GM23338 (cell line): Measurements from ENCODE around the gene DUSP8. TPM values are rescaled to one million over a fixed set of nuclear protein-coding genes. Genes with fewer than 3 reads are reported as not detected.

Source experiments
- ATAC-seq: fragments of 200-7000 bp; cut with Tn5 transposase; 3 replicates; pipeline ENCODE4 v1.9.1; 2020
- DNase-seq: peaks from one replicate; pipeline ENCODE4 v3.0.0-alpha.2; 2015; ENCODE audit warnings: low spot score
- H2AFZ ChIP-seq: fragments of 200-600 bp; sonication (generic); 2 replicates; pipeline ENCODE4 v1.8.0; 2016; ENCODE audit warnings: antibody characterized with exemption, mild to moderate bottlenecking, moderate library complexity
- H3F3A ChIP-seq: fragments of 200-600 bp; sonication (generic); replicated peaks from 2 replicates; pipeline ENCODE4 v1.8.0; 2017; ENCODE audit warnings: antibody characterized with exemption, mixed run types, low read depth
- H3K27ac ChIP-seq: fragments of 200-600 bp; sonication (generic); 2 replicates; pipeline ENCODE4 v1.6.1; 2016; ENCODE audit warnings: low read depth
- H3K27me3 ChIP-seq: fragments of 200-600 bp; sonication (generic); 2 replicates; pipeline ENCODE4 v1.8.0; 2016; ENCODE audit warnings: mild to moderate bottlenecking, mixed run types, moderate library complexity; ENCODE audit not compliant: insufficient read depth
- H3K36me3 ChIP-seq: fragments of 200-600 bp; sonication (generic); 2 replicates; pipeline ENCODE4 v1.8.0; 2016; ENCODE audit warnings: mild to moderate bottlenecking; ENCODE audit not compliant: insufficient read depth
- H3K4me1 ChIP-seq: fragments of 200-600 bp; sonication (generic); 2 replicates; pipeline ENCODE4 v1.8.0; 2016; ENCODE audit warnings: mild to moderate bottlenecking, moderate library complexity; ENCODE audit not compliant: insufficient read depth
- H3K4me2 ChIP-seq: fragments of 200-600 bp; sonication (generic); 2 replicates; pipeline ENCODE4 v1.7.1; 2017; ENCODE audit warnings: mixed run types
- H3K4me3 ChIP-seq: fragments of 200-600 bp; sonication (generic); 2 replicates; pipeline ENCODE4 v1.6.1; 2016; ENCODE audit warnings: mixed run types
- H3K79me2 ChIP-seq: fragments of 200-600 bp; sonication (generic); replicated peaks from 2 replicates; pipeline ENCODE4 v1.8.0; 2017; ENCODE audit warnings: mild to moderate bottlenecking; ENCODE audit not compliant: insufficient read depth
- H3K9me2 ChIP-seq: fragments of 200-600 bp; sonication (generic); 2 replicates; pipeline ENCODE4 v1.8.0; 2017; ENCODE audit not compliant: insufficient read depth
- H4K20me1 ChIP-seq: fragments of 200-600 bp; sonication (generic); replicated peaks from 2 replicates; pipeline ENCODE4 v1.8.0; 2017; ENCODE audit warnings: mild to moderate bottlenecking; ENCODE audit not compliant: insufficient read depth
- H3K27ac Mint-ChIP-seq: 2 replicates; pipeline ENCODE4 v1.8.0; 2020; ENCODE audit warnings: inconsistent platforms, mild to moderate bottlenecking, moderate library complexity, mixed read lengths
- H3K27me3 Mint-ChIP-seq: 3 replicates; pipeline ENCODE4 v1.8.0; 2022; ENCODE audit warnings: low read depth, mild to moderate bottlenecking, moderate library complexity, mixed read lengths, inconsistent platforms; ENCODE audit not compliant: insufficient read depth, poor library complexity
- H3K36me3 Mint-ChIP-seq: 3 replicates; pipeline ENCODE4 v1.8.0; 2021; ENCODE audit warnings: low read depth, mild to moderate bottlenecking, inconsistent platforms, moderate library complexity, mixed read lengths
- H3K4me1 Mint-ChIP-seq: 3 replicates; pipeline ENCODE4 v1.8.0; 2020; ENCODE audit warnings: mild to moderate bottlenecking, inconsistent platforms, mixed read lengths
- H3K4me3 Mint-ChIP-seq: 3 replicates; pipeline ENCODE4 v1.8.0; 2021; ENCODE audit warnings: moderate library complexity, mild to moderate bottlenecking, inconsistent platforms, mixed read lengths
- H3K9me3 Mint-ChIP-seq: 3 replicates; pipeline ENCODE4 v1.8.0; 2020; ENCODE audit warnings: moderate library complexity, mild to moderate bottlenecking, inconsistent platforms, mixed read lengths
- CTCF ChIP-seq, 2 experiments: fragments of 200-600 bp in 1 of 2; sonication (generic) in 1 of 2; conservative IDR thresholded peaks; 2 replicates each; pipeline versions ENCODE4 v1.5.1 to v1.6.1; 2016 to 2017; ENCODE audit warnings: antibody characterized with exemption in 2 of 2, low read depth in 2 of 2, mild to moderate bottlenecking in 2 of 2, moderate library complexity in 1 of 2
- EZH2 ChIP-seq: fragments of 200-600 bp; sonication (generic); IDR thresholded peaks from one replicate; pipeline ENCODE4 v1.8.0; 2017; ENCODE audit warnings: antibody characterized with exemption, mild to moderate bottlenecking, low read depth; ENCODE audit not compliant: unreplicated experiment
- EZH2phosphoT487 ChIP-seq: fragments of 200-600 bp; sonication (generic); IDR thresholded peaks from one replicate; pipeline ENCODE4 v1.8.1; 2018; ENCODE audit warnings: antibody characterized with exemption; ENCODE audit not compliant: unreplicated experiment
- JUNB ChIP-seq: IDR thresholded peaks from one replicate; pipeline ENCODE4 v1.6.1; 2016; ENCODE audit warnings: antibody characterized with exemption; ENCODE audit not compliant: unreplicated experiment
- NANOG ChIP-seq: IDR thresholded peaks from 2 replicates; pipeline ENCODE4 v1.6.1; 2016; ENCODE audit warnings: antibody characterized with exemption, borderline replicate concordance
- STAT1 ChIP-seq: IDR thresholded peaks from one replicate; pipeline ENCODE4 v1.6.1; 2016; ENCODE audit warnings: antibody characterized with exemption; ENCODE audit not compliant: unreplicated experiment
- ZNF114 ChIP-seq: fragments of 250-450 bp; sonication (Bioruptor Pico); IDR thresholded peaks from 2 replicates; pipeline ENCODE4 v1.5.0; 2020; ENCODE audit warnings: mild to moderate bottlenecking, moderate library complexity
- ZNF331 ChIP-seq: fragments of 250-450 bp; sonication (Bioruptor Pico); IDR thresholded peaks from 2 replicates; pipeline ENCODE4 v1.5.0; 2020; ENCODE audit warnings: low read depth, mild to moderate bottlenecking, moderate library complexity
- ZNF462 ChIP-seq: fragments of 250-450 bp; sonication (Bioruptor Pico); IDR thresholded peaks from 2 replicates; pipeline ENCODE4 v1.5.0; 2020; ENCODE audit warnings: mild to moderate bottlenecking, moderate library complexity
- polyA plus RNA-seq: library from polyadenylated mRNA; unstranded; fragments of >200 nt; fragmentation: Nextera tagmentation; extraction: Ambion mirVana; gene quantifications from 2 replicates; pipeline ENCODE4 v1.2.1, GENCODE V29; 2016
- total RNA-seq: library from RNA; depleted of rRNA; stranded (reverse); fragments of >200 nt; shearing (Covaris generic); gene quantifications from 2 replicates; pipeline ENCODE4 v1.2.3, GENCODE V29; 2014

Gene DUSP8
- total and polyA plus RNA-seq, 2 experiments from 2014 or later = 1.1 TPM

GRCh38 chr11:1544536-1544935 is 27.5 kb downstream of the DUSP8 start (continued):
- no peak for TF ChIP-seq ZNF462 (CRISPR knock-in tag)

- no peaks in the 10 kb centered on the region for H3K36me3 Mint-ChIP-seq
- H3K27me3 ChIP-seq = peaks cover 45% of the 10 kb centered on the region
These were observed 28.3 kb downstream of the DUSP8 start for GRCh38 chr11:1543606-1544263.

GRCh38 chr11:1542267-1542666 is 29.8 kb downstream of the DUSP8 start:
- H3K27ac ChIP-seq = no peak overlapping the region
- no peak overlapping the region for H3K4me3 Mint-ChIP-seq
- no peaks in the 10 kb centered on the region for H3F3A ChIP-seq
- no peak for ATAC-seq
- H3K27ac Mint-ChIP-seq = no peak overlapping the region
- no peak overlapping the region for H3K4me2 ChIP-seq
- no peak overlapping the region for H3K4me3 ChIP-seq
- no peak for DNase-seq
- peaks cover 5% of the 10 kb centered on the region; the same call in 2 of the 3 replicates for H3K4me1 Mint-ChIP-seq
- no peaks in the 10 kb centered on the region for H3K9me3 Mint-ChIP-seq
- H3K27me3 Mint-ChIP-seq = peaks cover 30% of the 10 kb centered on the region
- no peak overlapping the region for H2AFZ ChIP-seq
- no peaks in the 10 kb centered on the region for H3K36me3 Mint-ChIP-seq
- H3K27me3 ChIP-seq = peaks cover 42% of the 10 kb centered on the region
- no peaks in the 10 kb centered on the region for H3K9me2 ChIP-seq
- peaks cover 3% of the 10 kb centered on the region for H3K79me2 ChIP-seq
- no peaks in the 10 kb centered on the region; the same call in 1 of the 2 replicates for H3K4me1 ChIP-seq
- peaks cover 1% of the 10 kb centered on the region; the same call in 1 of the 2 replicates for H4K20me1 ChIP-seq
- H3K36me3 ChIP-seq = no peaks in the 10 kb centered on the region
- TF ChIP-seq CTCF (conservative IDR thresholded peaks at IDR 0.05; ENCODE audit: low read depth in 2 of 2) (no peak), EZH2phosphoT487 (no peak), NANOG (no peak), EZH2 (no peak), STAT1 (no peak), JUNB (no peak)

More at GRCh38 chr11:1543606-1544263, 28.3 kb downstream of the DUSP8 start:
- Mint-ChIP-seq H3K9me3 (no peaks in the 10 kb centered on the region), H3K27me3 (peaks cover 35% of the 10 kb centered on the region), H3K27ac (no peak overlapping the region), H3K4me3 (no peak overlapping the region), H3K4me1 (peaks cover 5% of the 10 kb centered on the region; the same call in 2 of the 3 replicates)
- Histone ChIP-seq H3K4me1 (peaks cover 7% of the 10 kb centered on the region; the same call in 1 of the 2 replicates), H3K36me3 (no peaks in the 10 kb centered on the region), H4K20me1 (no peaks in the 10 kb centered on the region), H3K79me2 (no peaks in the 10 kb centered on the region), H3K9me2 (no peaks in the 10 kb centered on the region), H3K4me2 (no peak overlapping the region), H3K4me3 (no peak overlapping the region), H3F3A (no peaks in the 10 kb centered on the region), H3K27ac (no peak overlapping the region), H2AFZ (no peak overlapping the region)
- ATAC-seq = no peak
- no peak for TF ChIP-seq ZNF331 (CRISPR knock-in tag)
- no peak for TF ChIP-seq STAT1
- TF ChIP-seq ZNF114 (CRISPR knock-in tag) = no peak
- no peak for DNase-seq
